Bronchial epithelial cell (primary cell): Measurements from ENCODE around the gene F5. TPM values are rescaled to one million over a fixed set of nuclear protein-coding genes. Genes with fewer than 3 reads are reported as not detected.

Source experiments
- DNase-seq: peaks from one replicate; pipeline ENCODE4 v3.0.0-alpha.2; 2010; ENCODE audit warnings: low read depth
- FAIRE-seq: peaks from 2 replicates; lab custom pipeline; 2011; peaks lifted over from hg19 to GRCh38; lab: Jason Lieb, UNC
- H3K27me3 ChIP-seq: 2 replicates; pipeline ENCODE4 v1.5.1; 2011; ENCODE audit warnings: low read length; ENCODE audit not compliant: control insufficient read depth, insufficient read depth
- H3K36me3 ChIP-seq: 2 replicates; pipeline ENCODE4 v1.5.1; 2011; ENCODE audit warnings: low read length; ENCODE audit not compliant: control insufficient read depth, insufficient read depth
- H3K4me3 ChIP-seq: 2 replicates; pipeline ENCODE4 v1.5.1; 2011; ENCODE audit warnings: mild to moderate bottlenecking, low read depth, low read length, control low read depth
- CTCF ChIP-seq: IDR thresholded peaks from 2 replicates; pipeline ENCODE4 v1.5.1; 2011; ENCODE audit warnings: mild to moderate bottlenecking, moderate library complexity, low read length, control low read depth, inconsistent platforms; ENCODE audit not compliant: insufficient read depth, severe bottlenecking
- total RNA-seq: library from RNA; depleted of rRNA; stranded (reverse); fragments of >200 nt; gene quantifications from 2 replicates; pipeline ENCODE4 v1.2.1, GENCODE V29; 2014

The F5 gene
- total RNA-seq, 1 donor from 2014 or later = not detected

GRCh38 chr1:169523904-169524303 lies 62.4 kb downstream of the F5 start:
- TF ChIP-seq CTCF = no peak
- H3K27me3 ChIP-seq = no peaks in the 10 kb centered on the region
- DNase-seq (no peak), FAIRE-seq (no peak)
- no peaks in the 10 kb centered on the region for H3K36me3 ChIP-seq
- no peak overlapping the region for H3K4me3 ChIP-seq

GRCh38 chr1:169521226-169521625 lies 65.1 kb downstream of the F5 start:
- TF ChIP-seq CTCF = no peak
- FAIRE-seq (no peak), DNase-seq (no peak)
- no peaks in the 10 kb centered on the region for H3K36me3 ChIP-seq
- H3K27me3 ChIP-seq = no peaks in the 10 kb centered on the region
- no peak overlapping the region for H3K4me3 ChIP-seq

- FAIRE-seq = no peak
These were observed 68.6 kb downstream of the F5 start for GRCh38 chr1:169517558-169518186.

GRCh38 chr1:169515641-169516040 lies 70.6 kb downstream of the F5 start:
- no peak for FAIRE-seq

More at GRCh38 chr1:169517558-169518186, 68.6 kb downstream of the F5 start:
- Histone ChIP-seq H3K36me3 (no peaks in the 10 kb centered on the region), H3K27me3 (no peaks in the 10 kb centered on the region), H3K4me3 (no peak overlapping the region)
- TF ChIP-seq CTCF = no peak
- DNase-seq = no peak

GRCh38 chr1:169514566-169515270 lies 71.6 kb downstream of the F5 start:
- no peak for TF ChIP-seq CTCF
- DNase-seq (peak; percentile 33), FAIRE-seq (no peak)
- Histone ChIP-seq H3K27me3 (no peaks in the 10 kb centered on the region), H3K4me3 (no peak overlapping the region), H3K36me3 (no peaks in the 10 kb centered on the region)

More at GRCh38 chr1:169515641-169516040, 70.6 kb downstream of the F5 start:
- no peaks in the 10 kb centered on the region for H3K36me3 ChIP-seq
- no peak for DNase-seq
- no peak for TF ChIP-seq CTCF
- H3K27me3 ChIP-seq = no peaks in the 10 kb centered on the region
- H3K4me3 ChIP-seq = no peak overlapping the region
